Left ventricle myocardium inferior (tissue), 1 donor: ENCODE results near the gene SYNDIG1. TPM values are rescaled to one million over a fixed set of nuclear protein-coding genes. Genes with fewer than 3 reads are reported as not detected.

Source experiments
- DNase-seq: peaks from one replicate; pipeline ENCODE4 v3.0.0-alpha.2; 2020
- H3K27ac ChIP-seq: fragments of 200-600 bp; replicated peaks from 2 replicates; pipeline ENCODE4 v1.8.0; 2021
- H3K27me3 ChIP-seq: fragments of 200-600 bp; 2 replicates; pipeline ENCODE4 v1.8.0; 2021; ENCODE audit warnings: low read depth
- H3K36me3 ChIP-seq: fragments of 200-600 bp; 2 replicates; pipeline ENCODE4 v1.8.0; 2021
- H3K4me1 ChIP-seq: fragments of 200-600 bp; 2 replicates; pipeline ENCODE4 v1.8.0; 2021
- H3K4me3 ChIP-seq: fragments of 200-600 bp; 2 replicates; pipeline ENCODE4 v1.8.0; 2021; ENCODE audit warnings: mild to moderate bottlenecking, moderate library complexity
- H3K9me3 ChIP-seq: fragments of 200-600 bp; replicated peaks from 2 replicates; pipeline ENCODE4 v1.8.0; 2021
- intact Hi-C: fragments of 100-400 bp; cut with micrococcal nuclease; formaldehyde crosslinking; loops from one replicate; pipeline ENCODE4 v1.11.0; 2022
- total RNA-seq: library from RNA; stranded (reverse); fragmentation: NEBNext Ultra II Directional; extraction: Animal tissue kit (Norgen Biotek cat#: 25700); gene quantifications from one replicate; pipeline ENCODE4 v1.2.1, GENCODE V29; 2021
- TF ChIP-seq, protein P1 (sequence below): fragments of 200-600 bp; IDR thresholded peaks from 2 replicates; pipeline ENCODE4 v1.8.0; 2021; ENCODE audit warnings: antibody characterized with exemption, mild to moderate bottlenecking, borderline replicate concordance
- donor health status: DM: no; HTN: yes; CAD: no; lungs with severe emphysema.

SYNDIG1 gene
- total RNA-seq, 1 donor from 2014 or later: 21.4 TPM

DNA sequence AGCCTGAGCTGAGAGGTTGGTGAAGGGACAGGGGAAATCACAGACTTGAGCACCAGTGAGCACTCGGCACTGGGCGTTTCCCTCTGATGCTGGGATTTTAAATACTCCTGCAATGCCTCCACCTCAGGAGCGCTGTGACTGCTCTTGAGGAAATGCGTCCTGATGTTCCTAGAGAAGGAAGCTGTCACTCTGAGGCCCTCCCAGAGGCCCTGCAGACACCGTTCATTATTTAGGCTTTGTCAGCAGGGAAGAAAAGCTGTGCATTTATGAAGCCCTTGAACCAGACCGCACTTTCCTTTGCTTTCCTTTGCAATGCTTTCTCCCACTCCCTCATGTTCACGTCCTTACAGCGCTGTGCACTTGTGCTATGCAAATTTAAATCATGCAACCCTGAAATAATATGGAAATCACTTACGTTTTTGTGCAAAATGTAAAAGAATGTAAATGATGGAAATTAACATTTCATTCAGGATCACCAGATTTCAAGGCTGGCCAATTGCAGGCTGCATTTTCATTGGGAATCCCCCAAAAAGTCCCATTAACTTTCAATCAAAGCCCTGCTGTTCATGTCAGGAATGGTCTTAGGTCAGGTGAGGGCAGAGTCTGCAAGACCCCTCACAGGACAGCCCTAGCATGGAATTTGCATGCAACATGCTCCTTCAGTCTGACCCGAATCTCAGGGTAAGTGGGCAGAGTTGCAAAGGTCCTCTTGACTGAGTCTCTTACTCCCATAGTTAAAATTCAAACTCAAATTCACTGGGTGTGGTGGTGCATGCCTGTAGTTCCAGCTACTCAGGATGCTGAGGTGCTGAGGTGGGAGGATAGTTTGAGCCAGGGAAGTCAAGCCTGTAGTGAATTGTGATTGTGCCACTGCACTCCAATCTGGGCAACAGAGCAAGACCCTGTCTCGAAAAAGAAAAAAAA is 45.8 kb upstream of the SYNDIG1 start:
- Histone ChIP-seq H3K27me3 (peaks cover 18% of the 10 kb centered on the region), H3K9me3 (peaks cover 19% of the 10 kb centered on the region), H3K4me3 (no peak overlapping the region), H3K36me3 (no peaks in the 10 kb centered on the region), H3K4me1 (no peaks in the 10 kb centered on the region), H3K27ac (no peak overlapping the region)
- TF ChIP-seq, protein P1, sequence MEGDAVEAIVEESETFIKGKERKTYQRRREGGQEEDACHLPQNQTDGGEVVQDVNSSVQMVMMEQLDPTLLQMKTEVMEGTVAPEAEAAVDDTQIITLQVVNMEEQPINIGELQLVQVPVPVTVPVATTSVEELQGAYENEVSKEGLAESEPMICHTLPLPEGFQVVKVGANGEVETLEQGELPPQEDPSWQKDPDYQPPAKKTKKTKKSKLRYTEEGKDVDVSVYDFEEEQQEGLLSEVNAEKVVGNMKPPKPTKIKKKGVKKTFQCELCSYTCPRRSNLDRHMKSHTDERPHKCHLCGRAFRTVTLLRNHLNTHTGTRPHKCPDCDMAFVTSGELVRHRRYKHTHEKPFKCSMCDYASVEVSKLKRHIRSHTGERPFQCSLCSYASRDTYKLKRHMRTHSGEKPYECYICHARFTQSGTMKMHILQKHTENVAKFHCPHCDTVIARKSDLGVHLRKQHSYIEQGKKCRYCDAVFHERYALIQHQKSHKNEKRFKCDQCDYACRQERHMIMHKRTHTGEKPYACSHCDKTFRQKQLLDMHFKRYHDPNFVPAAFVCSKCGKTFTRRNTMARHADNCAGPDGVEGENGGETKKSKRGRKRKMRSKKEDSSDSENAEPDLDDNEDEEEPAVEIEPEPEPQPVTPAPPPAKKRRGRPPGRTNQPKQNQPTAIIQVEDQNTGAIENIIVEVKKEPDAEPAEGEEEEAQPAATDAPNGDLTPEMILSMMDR: no peak
- no peak for DNase-seq
- intact Hi-C loops: no loop called here

DNA sequence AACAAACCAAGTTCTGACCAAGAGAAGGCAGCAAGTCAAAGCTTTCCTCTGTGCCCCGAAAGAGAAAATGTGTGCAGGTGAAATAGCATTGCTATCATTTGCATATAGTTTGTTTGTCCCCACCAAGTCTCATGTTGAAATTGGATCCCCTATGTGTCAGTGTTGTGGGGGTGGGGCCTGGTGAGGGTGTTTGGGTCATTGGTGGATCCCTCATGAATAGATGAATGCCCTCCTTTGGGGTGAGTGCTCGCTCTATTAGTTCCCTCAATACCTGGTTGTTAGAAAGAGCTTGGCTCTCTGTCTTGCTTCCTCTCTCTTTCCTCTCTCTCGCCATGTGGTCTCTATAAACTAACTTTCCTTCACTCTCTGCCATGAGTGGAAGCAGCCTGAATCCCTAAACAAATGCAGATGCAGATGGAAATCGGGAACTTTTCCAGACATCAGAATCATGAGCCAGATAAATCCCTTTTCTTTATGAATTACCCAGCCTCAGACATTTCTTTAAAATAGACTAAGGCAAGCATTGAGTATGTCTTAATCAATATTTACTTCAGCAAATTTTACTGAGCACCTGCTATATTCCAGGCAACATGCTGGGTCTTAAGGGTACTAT is 43.8 kb upstream of the SYNDIG1 start:
- Histone ChIP-seq H3K27ac (no peak overlapping the region), H3K9me3 (peaks cover 19% of the 10 kb centered on the region), H3K4me1 (no peaks in the 10 kb centered on the region), H3K4me3 (no peak overlapping the region), H3K36me3 (no peaks in the 10 kb centered on the region), H3K27me3 (peaks cover 33% of the 10 kb centered on the region)
- intact Hi-C loops: no loop called here
- TF ChIP-seq, protein P1: no peak
- DNase-seq: no peak

DNA sequence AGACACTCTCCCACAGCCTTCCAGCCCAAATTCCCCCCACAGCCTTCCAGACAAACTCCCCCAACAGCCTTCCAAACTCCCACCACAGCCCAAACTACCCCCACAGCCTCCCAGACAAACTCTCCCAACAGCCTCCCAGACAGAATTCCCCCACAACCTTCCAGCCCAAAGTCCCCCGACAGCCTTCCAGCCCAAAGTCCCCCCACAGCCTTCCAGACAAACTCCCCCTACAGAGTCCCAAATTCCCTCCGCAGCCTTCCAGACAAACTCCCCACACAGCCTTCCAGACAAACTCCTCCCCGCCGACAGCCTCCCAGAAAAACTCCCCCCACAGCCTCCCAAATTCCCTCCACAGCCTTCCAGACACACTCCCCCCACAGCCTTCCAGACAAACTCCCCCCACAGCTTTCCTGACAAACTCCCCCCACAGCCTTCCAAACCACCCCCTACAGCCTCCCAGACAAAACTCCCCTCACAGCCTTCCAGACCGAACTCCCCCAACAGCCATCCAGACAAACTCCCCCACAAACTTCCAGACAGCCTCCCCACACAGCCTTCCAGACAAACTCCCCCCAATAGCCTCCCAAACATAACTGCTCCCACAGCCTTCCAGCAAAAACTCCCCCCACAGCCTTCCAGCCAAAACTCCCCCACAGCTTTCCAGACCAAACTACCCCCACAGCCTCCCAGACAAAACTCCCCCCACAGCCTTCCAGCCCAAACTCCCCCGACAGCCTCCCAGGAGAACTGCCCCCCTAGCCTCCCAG is 38.0 kb upstream of the SYNDIG1 start:
- TF ChIP-seq, protein P1: no peak
- no peak for DNase-seq
- intact Hi-C loops: no loop called here

DNA sequence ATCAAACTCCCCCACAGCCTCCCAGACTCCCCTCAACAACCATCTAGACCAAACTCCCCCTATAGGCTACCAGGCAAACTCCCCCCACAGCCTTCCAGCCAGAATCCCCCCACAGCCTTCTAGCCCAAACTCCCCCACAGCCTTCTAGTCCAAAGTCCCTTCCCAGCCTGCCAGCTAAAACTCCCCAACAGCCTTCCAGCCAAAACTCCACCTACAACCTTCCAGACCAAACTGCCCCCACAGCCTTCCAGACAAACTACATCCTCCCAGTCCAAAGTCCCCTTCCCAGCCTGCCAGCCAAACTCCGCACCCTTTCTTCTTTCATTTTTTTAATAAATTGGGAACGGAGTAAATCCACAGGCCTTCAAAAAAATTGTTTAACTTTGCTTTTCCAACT is 37.4 kb upstream of the SYNDIG1 start:
- Histone ChIP-seq H3K27ac (no peak overlapping the region), H3K36me3 (no peaks in the 10 kb centered on the region), H3K4me3 (no peak overlapping the region), H3K9me3 (peaks cover 16% of the 10 kb centered on the region), H3K4me1 (no peaks in the 10 kb centered on the region), H3K27me3 (peaks cover 28% of the 10 kb centered on the region)
- DNase-seq: no peak
- TF ChIP-seq, protein P1: no peak
- intact Hi-C loops: no loop called here

More for the DNA sequence above, 38.0 kb upstream of the SYNDIG1 start:
- Histone ChIP-seq H3K4me1 (no peaks in the 10 kb centered on the region), H3K9me3 (peaks cover 19% of the 10 kb centered on the region), H3K27ac (no peak overlapping the region), H3K4me3 (no peak overlapping the region), H3K36me3 (no peaks in the 10 kb centered on the region), H3K27me3 (peaks cover 27% of the 10 kb centered on the region)

DNA sequence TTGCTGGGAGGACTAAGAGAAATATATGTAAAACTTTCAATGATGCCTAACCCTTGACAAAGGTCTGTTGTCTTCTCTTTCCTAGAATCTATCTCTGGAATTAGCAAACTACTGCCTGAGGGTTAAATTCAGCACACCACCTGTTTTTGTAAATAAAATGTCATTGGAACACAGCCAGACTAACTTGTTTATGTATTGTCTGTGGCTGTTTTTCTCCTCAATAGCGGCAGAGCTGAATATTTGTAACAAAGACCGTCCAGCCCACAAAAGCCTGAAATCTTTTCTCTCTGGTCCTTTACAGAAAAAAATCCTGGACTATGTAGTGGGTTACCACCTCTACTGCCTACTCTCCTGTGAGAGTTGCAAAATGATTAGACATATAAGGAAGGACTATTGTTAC is 33.3 kb upstream of the SYNDIG1 start:
- Histone ChIP-seq H3K9me3 (no peaks in the 10 kb centered on the region), H3K36me3 (no peaks in the 10 kb centered on the region), H3K4me3 (no peak overlapping the region), H3K4me1 (no peaks in the 10 kb centered on the region), H3K27ac (no peak overlapping the region), H3K27me3 (peaks cover 41% of the 10 kb centered on the region)
- TF ChIP-seq, protein P1: no peak
- no peak for DNase-seq
- intact Hi-C loops: no loop called here
